GF-D8 (cell line): ENCODE measurements around the gene NOSIP.

ENCODE experiments used
- DNase-seq: peaks from one replicate; lab custom pipeline; 2025; lab: John Stamatoyannopoulos, UW

The NOSIP gene

DNA sequence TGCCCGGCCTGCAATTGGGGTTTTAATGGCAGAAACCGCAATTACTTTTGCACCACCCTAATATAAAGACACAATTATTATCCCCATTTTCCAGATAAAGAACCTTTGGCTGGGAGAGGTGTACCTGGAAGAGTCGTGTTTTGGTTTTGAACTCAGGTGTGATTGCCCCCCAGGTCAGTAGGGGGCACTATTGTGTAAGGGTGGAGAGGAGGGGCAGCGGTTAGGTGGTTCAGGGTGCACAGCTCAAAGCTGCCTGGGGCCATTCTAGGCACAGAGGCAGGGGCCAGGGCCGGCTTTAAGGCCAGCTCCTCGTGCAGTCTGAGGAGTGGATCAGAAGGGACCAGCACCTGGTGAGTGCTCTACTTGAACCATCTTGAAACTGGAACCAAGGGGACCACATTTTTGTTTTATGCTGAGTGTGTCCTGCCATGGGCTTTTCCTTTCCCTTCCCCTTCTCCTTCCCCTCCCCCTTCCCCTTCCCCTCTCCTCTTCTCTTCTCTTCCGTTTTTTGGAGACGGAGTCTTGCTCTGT, 73.7 kb downstream of the NOSIP start:
- peak; percentile 33 for DNase-seq
